Stimulated activated CD8-positive, alpha-beta memory T cell treated with anti-CD3 and anti-CD28 coated beads, Interleukin-15, amount 100 ng/mL, for 4 hours (primary cell): ENCODE measurements around the gene TP53BP2.

Experiments used
- DNase-seq, 2 donors: peaks; one replicate each; pipeline ENCODE4 v3.0.0-alpha.2; 2020; ENCODE audit warnings: low read depth in 2 of 2

Gene TP53BP2

GRCh38 chr1:223765719-223766340 is 79.9 kb downstream of the TP53BP2 start:
- DNase-seq, result no peak

GRCh38 chr1:223765036-223765718 is 80.6 kb downstream of the TP53BP2 start:
- DNase-seq, result no peak

- DNase-seq, result no peak
These were observed 81.9 kb downstream of the TP53BP2 start for GRCh38 chr1:223763881-223764280.

DNA sequence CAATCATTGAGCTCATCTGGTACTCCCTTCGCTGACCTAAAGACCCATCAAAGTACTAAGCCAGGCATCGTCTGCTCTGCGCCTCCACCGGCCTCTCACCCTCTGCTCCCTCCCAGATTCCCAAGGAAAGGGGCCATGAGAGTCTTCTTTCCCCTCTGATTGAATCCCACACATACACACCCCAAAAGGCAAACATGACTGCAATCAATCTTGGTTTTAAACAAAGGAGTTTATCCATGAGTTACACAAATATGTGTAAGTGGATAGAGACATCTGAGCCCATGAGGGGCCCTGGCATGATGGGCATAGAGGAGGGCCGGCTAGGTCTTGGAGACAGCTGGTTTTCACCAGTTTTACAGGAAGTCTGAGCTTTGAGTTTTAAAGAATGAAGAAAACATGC is 82.5 kb downstream of the TP53BP2 start:
- DNase-seq, result no peak

DNA sequence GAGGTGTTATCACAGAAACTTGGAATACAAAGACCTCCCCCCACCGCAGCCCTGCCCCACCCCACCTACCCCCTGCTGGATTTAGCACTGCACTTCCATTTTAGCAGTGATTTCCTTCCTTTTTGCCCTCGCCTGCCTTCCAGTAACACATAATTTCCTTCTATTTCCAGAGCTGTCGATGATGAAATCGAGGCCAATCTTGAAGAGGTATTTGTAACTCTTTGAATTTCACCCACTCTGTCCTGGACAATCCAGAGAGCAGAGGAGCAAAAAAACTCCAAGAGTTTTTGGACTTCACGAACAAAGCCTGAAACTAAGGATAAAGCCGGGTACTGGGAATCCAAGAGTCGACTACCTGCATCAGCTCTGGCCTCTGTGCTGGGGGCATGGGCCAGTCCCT is 84.3 kb downstream of the TP53BP2 start:
- DNase-seq, result no peak

- no peak for DNase-seq
These were observed 84.9 kb downstream of the TP53BP2 start for GRCh38 chr1:223760833-223761232.

- DNase-seq, result no peak
These were observed 86.5 kb downstream of the TP53BP2 start for GRCh38 chr1:223759273-223759672.

- no peak for DNase-seq
These were observed 87.0 kb downstream of the TP53BP2 start for GRCh38 chr1:223758734-223759133.

DNA sequence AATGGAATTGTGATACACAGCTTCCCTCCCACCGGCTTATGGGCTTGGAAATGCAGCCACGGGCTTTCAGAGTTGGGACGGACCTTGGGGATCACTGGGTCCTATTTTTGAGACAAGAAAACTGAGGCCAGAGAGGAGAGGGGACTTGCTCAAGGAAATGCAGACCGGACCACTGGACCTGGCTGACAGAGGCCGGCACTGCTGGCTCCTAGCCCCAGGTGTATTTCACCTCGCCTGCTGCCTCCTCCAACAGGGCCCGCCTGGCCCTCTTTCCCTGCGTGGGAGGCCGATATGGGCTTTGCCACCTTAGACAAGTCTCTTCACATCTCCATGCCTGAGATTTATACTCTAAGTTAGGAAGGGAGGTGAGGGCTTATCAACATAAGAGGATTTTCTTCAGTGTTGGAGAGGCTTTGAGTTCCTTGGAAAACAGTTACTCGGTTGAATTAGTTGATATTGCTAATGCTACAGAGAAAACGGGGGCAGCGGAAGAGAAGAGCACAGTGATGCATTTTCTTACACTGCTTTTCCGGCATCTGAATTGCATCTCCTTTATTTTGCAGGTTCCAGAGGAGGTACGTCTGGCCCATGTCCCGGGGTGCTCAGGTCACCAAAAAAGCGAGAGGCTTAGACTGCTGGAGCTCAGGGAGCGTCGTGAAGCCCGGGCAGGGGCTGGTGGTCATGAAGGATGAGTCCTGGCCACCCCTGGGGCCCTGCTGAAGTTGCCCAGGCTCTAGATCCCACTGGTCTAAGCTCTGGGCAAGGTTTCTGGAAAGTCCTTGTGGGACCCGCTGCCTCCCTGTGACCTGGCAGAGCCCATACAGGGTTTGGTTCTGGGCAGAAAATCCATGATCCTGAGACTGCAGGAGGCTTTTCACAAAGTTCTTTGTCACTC is 88.7 kb downstream of the TP53BP2 start:
- no peak for DNase-seq

DNA sequence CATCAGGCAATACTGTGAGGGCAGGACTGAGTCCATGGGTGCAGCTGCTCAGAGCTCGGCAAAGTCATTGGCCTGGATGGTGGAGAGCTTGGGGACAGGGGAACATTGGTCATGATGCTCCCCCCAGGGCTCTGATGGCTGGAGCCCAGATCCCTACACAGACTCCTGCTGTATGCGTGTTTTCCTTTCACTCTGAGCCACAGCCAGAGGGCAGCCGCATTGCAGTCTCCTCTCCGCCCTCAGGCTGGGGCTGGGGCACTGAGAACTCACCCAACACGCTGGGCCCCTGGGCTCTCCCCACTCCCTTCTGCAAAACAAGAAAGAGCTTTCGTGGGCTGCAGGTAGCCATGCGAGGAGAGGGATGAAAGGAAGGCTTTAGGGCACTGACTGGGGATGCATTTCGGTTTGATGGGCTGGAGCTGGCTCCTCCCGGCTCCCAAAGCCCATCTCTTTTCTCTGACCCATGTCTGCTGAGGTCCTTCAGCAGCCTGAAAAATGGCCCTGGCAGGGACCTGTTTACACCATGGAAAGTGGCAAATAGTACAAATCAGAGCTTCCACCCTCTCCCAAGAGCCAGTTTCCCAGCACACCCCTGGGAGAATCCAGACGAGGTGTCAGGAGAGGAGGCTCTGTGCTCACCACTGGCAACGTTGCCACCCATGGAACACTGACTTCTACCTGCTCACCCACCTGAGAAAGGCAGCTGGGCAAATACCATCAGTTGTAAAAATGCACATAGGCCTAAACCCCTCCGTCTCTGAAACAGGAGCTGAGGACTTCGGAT is 89.6 kb downstream of the TP53BP2 start:
- DNase-seq, result no peak

DNA sequence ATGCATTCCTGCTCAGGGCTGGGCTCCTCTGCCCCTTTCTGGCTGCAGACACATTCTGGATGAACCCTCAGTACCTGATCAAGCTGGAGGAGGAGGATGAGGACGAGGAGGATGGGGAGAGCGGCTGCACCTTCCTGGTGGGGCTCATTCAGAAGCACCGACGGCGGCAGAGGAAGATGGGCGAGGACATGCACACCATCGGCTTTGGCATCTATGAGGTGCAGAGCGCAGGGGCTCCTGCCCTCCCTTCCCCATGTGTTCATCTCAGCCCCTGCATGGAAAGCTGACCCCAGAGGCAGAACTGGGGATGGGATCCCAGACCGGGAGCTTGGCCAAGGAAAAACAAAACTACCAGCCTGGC is 90.3 kb downstream of the TP53BP2 start:
- no peak for DNase-seq

GRCh38 chr1:223754681-223755431 is 90.9 kb downstream of the TP53BP2 start:
- no peak for DNase-seq

DNA sequence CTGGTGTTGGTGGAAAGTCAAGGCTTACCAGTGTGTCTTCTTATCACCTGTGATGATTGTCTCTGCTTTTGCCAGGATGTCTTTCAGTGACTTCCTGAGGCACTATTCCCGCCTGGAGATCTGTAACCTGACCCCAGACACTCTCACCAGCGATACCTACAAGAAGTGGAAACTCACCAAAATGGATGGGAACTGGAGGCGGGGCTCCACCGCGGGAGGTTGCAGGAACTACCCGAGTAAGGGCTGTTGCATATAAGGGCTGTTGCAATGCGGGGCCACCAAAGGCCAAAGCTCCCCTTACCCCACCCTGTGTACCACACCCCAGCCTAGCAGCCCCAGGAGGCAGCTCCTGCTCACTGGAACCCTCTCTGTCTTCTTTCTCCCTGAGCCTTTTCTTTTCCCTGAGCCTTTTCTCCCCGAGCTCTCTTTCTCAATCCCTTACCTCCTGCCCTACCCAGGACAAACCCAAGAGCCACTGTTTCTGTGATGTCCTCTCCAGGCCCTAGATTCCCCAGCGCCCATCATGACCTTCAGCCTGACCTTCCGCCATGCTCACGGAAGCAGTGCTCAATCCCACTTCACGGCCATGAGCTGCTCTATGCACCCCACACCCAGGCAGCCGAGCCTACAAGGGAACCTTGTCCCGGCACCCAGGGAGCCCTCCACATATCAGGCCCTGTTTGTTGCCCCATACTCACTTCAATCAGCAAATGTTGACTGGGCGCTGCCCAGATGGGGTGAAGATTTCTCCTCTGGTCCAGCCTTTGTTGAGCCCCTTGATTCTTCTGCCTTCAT is 92.8 kb downstream of the TP53BP2 start:
- DNase-seq, result no peak

DNA sequence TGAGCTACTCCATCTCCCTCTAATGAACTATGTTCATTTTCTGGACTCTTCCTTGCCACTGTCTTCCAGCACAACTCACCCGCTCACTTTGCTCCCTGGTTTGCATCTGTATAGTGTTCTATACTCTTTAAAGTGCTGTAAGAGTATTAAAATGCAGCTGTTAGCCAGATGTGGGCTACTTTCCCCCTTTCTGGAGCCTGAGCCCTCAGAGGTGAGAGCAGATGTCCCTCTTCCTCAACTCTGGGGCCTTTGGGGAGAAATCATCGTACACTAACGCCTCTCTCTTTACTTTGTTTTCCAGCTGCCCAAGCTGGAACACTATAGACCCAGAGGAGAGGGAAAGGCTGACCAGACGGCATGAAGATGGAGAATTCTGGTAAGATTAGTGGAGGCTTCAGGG is 94.1 kb downstream of the TP53BP2 start:
- DNase-seq, result no peak

DNA sequence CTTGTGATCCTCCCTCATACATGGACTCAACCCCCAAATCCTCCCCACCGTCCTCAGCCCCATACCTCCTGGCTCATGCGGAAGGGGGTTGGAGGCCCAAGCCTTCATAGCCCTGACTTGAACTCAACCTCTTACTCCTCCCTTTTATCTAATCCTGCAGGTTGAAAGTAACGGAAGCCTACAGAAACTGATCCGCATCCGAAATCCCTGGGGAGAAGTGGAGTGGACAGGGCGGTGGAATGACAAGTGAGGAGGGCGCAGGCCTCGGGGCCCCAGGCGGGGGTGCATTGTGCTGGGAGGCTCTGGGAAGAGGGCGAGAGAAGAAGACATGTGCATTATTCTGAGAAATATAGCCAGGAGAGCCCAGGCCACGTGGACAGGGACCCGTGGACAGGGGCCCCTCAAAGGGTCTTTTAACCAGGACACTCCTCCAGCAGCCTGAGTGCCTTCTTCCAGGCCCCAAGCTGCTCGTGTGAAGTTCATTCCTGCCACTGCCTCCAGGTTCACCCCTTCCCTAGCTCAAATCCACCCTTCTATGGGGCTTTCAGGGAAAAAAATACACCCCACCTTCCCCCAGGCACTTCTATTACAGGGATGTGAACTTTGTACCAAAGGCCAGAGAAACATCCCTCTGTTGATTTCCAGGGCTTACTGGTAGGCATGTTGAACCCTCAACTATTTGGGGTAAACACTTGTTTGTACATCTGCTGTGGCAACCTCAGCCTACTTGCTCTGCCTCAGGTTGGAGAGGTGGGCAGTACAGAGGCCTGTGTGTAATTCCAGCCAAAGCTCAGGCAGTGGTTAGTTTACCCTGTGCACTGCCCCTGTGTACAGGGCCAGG is 94.8 kb downstream of the TP53BP2 start:
- DNase-seq, result no peak

DNA sequence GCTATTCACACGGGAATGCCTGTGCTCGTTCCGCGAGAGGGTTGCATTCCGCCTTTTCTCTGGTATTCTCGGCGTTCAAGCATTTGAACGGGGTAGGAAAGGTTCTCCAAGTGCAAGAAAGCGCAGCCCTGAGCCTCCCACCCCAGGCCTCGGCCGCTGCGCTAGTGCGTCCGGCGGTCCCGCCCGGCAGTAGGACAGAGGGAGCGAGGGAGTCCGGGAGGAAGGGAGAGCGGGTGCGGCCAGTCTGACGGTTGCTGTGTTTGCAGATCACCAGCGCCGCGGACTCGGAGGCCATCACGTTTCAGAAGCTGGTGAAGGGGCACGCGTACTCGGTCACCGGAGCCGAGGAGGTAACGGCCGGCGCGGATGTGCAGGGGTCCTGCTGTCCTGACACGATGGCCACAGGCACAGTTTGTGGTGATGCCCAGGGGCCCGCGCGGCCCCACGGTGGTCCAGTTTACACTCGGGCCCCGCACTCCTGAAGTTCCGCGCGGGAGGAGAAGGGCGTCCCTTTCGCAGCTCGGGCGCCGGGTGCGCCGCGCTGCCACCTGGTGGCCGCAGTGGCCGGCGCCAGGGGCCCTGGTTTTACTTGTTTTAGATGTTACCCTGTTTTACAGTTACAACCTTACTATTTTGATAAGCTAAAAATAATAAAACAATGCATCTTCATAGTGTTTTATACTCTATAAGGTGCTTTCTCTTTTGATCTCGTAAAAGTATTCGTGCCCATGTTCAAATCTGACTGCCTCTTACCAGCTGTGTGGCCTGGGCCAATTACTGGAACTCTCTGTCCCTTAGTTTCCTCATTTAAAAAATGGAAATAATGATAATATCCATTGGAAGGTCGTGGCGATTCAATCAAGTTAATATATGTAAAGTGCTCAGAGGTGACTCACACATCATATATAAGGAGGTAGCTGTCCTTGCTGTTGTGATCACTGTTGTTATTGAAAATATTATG is 96.7 kb downstream of the TP53BP2 start:
- DNase-seq, result peak; percentile 25 to 34

DNA sequence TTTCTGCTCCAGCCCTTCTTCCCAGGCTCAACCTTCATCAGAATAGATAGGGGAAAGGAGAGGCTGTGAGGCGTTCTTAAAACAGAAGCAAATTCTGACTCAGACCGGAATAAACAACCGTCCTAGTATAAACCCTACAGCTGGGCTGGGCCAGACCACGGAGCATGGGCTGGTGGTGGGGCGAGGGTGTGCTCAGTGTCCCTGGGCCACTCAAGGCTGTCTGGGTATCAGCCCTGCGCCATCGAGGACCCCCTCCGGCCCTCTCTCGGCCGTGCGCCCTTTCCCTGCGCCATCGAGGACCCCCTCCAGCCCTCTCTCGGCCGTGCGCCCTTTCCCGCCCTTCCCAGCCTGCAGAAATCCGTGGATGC is 97.4 kb downstream of the TP53BP2 start:
- DNase-seq, result no peak

GRCh38 chr1:223747838-223748335 is 97.9 kb downstream of the TP53BP2 start:
- no peak for DNase-seq
